HG02759 (cell line): ENCODE measurements around the gene RALA.
"Not testable (repeated sequence)": the region's sequence is repeated elsewhere in the genome, so short reads cannot be mapped to it uniquely, and the experiment has no call there.

ENCODE experiments used
- ATAC-seq: cut with Tn5 transposase; IDR thresholded peaks from one replicate; pipeline ENCODE4 v1.9.1; 2021; ENCODE audit warnings: mild to moderate bottlenecking, moderate library complexity; ENCODE audit not compliant: unreplicated experiment

The RALA gene

DNA sequence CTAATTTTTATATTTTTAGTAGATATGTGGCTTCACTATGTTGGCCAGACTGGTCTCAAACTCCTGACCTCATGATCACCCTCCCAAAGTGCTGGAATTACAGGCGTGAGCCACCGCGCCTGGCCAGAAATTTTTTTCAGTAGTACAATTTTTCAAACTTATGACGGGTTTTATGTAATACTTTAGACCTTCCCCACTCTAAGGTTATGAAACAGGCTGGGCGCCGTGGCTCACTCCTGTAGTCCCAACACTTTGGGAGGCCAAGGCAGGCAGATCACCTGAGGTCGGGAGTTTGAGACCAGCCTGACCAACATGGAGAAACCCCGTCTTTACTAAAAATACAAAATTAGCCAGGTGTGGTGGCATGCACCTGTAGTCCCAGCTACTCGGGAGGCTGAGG lies 56.5 kb downstream of the RALA start:
- not testable (repeated sequence) for ATAC-seq

GRCh38 chr7:39681887-39682441 lies 58.6 kb downstream of the RALA start:
- no peak for ATAC-seq

DNA sequence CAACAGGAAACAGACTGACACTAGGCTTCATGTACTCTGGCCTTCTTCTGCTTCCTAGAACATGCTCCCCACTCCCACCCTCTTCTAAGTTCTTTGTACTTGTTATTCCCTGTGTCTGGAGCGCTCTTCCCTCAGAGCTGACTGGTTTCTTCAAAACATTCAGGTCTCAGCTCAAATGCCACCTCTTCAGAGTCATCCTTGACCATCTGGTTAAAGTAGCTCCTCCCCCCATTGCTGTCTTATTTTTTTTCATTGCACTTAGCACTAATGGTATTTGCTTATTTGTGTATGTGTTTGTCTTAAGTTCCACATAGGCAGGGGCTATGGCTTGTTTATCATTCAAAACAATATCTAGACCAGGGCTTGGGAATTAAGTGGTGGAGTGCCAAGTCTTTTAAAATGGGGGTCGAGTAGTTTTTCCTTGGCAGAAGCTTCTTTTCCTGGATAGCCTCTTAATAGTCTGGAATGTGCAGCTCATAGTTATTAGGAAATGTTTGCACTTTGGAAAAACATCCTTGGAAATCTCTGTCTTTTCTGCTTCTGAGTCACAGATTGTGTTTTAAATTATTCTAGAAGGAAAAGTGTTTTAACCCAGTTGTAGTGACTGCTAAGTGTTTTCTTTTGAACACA lies 60.0 kb downstream of the RALA start:
- ATAC-seq, result no peak

DNA sequence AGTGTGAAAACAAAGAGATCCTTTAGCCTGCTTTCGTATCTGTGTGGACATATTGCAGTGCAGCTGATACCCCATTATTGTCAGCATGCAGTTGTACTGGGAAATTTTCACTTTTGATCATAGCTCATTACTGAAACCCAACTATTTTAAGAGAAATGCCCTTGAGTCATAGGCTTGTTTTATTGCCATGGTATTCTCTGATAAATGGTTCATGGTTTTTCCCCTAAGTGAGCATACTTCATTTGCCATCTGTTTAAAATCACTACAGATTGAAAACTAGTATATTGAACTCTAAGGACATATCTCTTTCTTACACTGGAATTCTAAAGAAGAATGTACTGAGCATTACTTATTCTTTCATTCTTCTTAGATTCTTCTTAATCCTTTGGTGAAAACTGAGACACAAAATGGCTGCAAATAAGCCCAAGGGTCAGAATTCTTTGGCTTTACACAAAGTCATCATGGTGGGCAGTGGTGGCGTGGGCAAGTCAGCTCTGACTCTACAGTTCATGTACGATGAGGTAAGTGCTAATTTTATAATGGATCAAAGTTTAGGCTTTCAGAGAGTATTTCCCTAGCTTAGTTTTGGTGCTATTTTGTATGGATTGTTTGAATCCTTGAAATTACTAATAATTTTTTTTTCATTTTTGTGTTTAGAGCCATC lies 63.0 kb downstream of the RALA start:
- ATAC-seq, result peak; percentile 74

DNA sequence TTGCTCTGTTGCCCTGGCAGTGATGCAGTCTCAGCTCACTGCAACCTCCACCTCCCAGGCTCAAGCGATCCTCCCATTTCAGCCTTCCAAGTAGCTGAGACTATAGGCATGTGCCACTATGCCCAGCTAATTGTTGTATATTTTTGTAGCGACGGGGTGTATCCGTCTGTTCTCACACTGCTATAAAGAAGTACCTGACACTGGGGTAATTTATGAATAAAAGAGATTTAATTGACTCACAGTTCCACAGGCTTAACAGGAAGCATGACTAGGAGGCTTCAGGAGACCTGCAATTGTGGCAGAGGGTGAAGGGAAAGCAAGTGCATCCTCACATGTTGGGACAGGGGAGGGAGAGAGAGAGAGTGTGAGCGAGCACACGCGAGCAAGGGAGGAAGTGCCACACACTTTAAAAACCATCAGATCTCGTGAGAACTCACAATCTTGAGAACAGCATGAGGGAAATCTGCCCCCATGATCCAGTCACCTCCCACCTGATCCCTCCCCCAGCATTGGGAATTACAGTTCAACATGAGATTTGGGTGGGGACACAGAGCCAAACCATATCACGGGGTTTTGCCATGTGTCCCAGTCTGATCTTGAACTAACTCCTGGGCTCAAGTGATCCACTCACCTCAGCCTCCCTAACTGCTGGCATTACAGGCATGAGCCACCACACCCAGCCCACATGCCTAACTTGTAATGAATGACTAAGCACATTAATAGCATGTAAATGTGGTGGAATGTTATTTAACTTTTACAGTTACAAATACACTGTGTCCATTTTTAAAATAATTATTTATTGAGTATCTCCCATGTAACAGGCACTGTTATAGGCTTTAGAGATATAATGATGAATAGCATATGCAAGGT lies 65.5 kb downstream of the RALA start:
- no peak for ATAC-seq

DNA sequence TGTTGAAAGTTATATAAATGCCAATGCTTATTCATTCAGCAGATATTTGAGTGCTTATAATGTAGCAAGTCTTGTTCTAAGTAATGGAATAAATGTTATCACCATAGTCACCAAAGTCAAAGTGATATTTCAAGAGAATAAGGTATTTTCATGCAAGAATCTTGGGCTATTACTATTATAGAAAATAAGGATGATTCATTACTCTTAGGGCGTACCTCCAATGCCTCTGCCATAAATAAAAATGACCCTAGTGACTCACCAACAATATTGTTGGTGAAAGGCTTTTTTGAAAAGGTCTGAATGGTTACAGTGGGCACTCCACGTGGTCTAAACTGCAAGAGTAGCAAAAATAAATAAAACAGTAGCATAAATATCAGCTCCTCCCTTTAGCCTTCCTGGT lies 68.4 kb downstream of the RALA start:
- ATAC-seq, result no peak

DNA sequence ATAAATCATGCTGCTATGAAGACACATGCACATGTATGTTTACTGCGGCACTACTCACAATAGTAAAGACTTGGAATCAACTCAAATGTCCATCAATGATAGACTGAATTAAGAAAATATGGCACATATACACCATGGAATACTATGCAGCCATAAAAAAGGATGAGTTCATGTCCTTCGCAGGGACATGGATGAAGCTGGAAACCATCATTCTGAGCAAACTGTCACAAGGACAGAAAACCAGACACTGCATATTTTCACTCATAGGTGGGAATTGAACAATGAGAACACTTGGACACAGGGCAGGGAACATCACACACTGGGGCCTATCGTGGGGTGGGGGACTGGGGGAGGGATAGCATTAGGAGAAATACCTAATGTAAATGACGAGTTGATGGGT lies 69.7 kb downstream of the RALA start:
- not testable (repeated sequence) for ATAC-seq

DNA sequence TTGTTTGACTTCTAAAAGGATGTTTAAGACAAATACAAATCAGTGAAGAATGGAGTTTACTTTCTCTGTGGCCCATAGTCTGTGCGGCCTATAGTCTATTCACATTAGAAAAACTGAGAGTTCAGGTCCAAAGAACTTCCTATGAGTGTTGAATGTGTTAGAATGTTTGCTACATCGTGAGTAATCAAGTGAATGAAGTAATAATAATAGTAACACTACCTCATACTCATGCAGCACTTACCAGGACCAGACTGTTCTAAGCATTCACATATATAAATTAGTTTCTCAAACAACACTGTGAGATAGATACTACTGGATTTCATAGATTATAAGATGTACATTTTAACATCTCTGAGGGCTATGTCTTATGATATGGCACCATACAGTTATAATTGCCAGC lies 70.4 kb downstream of the RALA start:
- no peak for ATAC-seq

DNA sequence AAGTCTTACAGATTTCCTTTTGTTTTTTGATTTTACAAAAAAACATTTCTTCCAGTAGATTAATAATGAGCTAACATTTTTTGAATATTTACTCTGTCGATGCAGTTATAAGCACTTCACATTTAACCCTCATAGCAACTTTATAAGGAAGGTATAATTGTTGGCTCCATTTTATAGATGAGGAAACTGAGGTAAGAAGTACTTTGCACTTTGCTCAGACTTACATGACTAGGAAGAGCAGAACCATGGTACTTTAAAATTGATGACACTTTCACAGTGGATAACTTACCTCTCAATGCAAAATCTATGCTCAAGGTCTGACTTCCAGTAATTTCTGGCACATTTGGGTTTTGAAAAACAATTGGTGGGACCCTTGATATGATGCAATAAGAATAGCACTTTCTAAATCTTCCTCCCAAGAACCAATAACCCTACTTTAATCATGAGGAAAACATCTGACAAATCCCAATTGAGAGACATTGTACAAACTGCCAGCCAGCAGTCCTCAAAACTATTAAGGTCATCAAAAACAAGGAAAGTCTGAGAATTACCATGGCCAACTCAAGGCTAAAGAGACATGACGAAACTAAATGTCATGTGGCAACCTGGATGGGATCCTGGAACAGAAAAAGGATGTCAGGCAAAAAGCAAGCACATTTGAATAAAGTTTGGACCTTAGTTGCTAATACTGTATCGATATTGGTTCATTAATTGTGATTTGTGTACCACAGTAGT lies 72.6 kb downstream of the RALA start:
- ATAC-seq, result no peak

DNA sequence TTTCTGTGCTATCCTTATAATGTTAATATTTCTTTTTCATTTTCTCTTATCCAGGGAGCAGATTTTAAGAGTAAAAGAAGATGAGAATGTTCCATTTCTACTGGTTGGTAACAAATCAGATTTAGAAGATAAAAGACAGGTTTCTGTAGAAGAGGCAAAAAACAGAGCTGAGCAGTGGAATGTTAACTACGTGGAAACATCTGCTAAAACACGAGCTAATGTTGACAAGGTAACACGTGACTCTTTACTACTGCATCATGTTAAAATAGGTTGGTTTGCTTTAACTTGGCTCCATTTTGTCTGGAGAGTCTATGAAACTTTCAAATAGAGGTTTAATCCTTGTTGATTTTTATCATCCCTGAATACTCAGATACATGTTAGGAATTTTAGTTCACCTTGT lies 73.3 kb downstream of the RALA start:
- no peak for ATAC-seq

DNA sequence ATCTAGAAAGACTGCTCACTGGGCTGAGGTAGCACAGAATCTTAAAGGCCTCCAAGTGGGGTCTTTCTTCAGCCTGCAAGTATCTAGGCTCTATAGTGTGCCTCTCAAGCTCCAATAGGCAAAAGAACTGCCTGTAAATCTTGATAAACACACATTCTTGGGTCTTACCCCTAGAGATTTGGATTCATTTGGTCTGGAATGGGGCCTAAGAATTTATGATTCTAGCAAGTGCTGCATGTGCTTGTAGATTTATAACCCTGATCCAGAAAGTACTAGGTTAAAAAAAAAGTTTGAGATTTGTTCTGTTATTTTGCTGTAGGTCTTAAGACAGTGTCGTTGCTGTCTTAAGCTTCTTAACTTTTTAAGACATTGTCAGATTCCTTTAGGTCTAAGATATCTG lies 74.1 kb downstream of the RALA start:
- ATAC-seq, result no peak

GRCh38 chr7:39700165-39700564 lies 76.8 kb downstream of the RALA start:
- no peak for ATAC-seq

- ATAC-seq, result no peak
Measured at GRCh38 chr7:39700932-39701331, 77.6 kb downstream of the RALA start.

- ATAC-seq, result no peak
Measured at GRCh38 chr7:39702133-39702532, 78.8 kb downstream of the RALA start.

GRCh38 chr7:39703144-39703543 lies 79.8 kb downstream of the RALA start:
- ATAC-seq, result no peak

- no peak for ATAC-seq
Measured at GRCh38 chr7:39709029-39709428, 85.7 kb downstream of the RALA start.

- ATAC-seq, result peak; percentile 83
Measured at GRCh38 chr7:39709768-39710311, 86.5 kb downstream of the RALA start.

- no peak for ATAC-seq
Measured at GRCh38 chr7:39712751-39713150, 89.4 kb downstream of the RALA start.

- ATAC-seq, result no peak
Measured at GRCh38 chr7:39714447-39715091, 91.2 kb downstream of the RALA start.

- no peak for ATAC-seq
Measured at GRCh38 chr7:39720586-39720985, 97.2 kb downstream of the RALA start.
